ENCODE measurements around the gene EEF1AKMT1.

EEF1AKMT1 gene

GRCh38 chr13:20773194-20774080 lies at the start of gene EEF1AKMT1:
Gene EEF1AKMT1, minus strand, starts transcription at chr13:20773961. Its CDS starts 16,363 bp downstream, at chr13:20757598.
- peak within 1 kb of the TSS; percentile 97 for H3K27ac ChIP-seq
- DNase-seq: peak; percentile 97
- no peaks in the 10 kb centered on the region for H3K27me3 ChIP-seq (ENCODE audit: insufficient read depth, low read depth, severe bottlenecking)
- peaks cover 4% of the 10 kb centered on the region; the same call in 1 of the 2 replicates for H3K36me3 ChIP-seq
- H3K4me3 ChIP-seq (ENCODE audit: low read depth, low read length): peak within 1 kb of the TSS; percentile 79
- TF ChIP-seq CTCF (IDR thresholded peaks at IDR 0.05; ENCODE audit: low read depth, low read length): 0 out of 2 replicates have a peak, but pooled peaks have one; percentile 5
- H3K9me3 ChIP-seq (ENCODE audit: severe bottlenecking): no peaks in the 10 kb centered on the region

- Histone ChIP-seq H3K36me3 (peaks cover 6% of the 10 kb centered on the region), H3K27ac (no peak overlapping the region), H3K27me3 (ENCODE audit: insufficient read depth, low read depth, severe bottlenecking) (no peaks in the 10 kb centered on the region), H3K4me3 (ENCODE audit: low read depth, low read length) (no peak overlapping the region), H3K9me3 (ENCODE audit: severe bottlenecking) (no peaks in the 10 kb centered on the region)
- no peak for TF ChIP-seq CTCF (IDR thresholded peaks at IDR 0.05; ENCODE audit: low read depth, low read length)
- no peak for DNase-seq
Measured at GRCh38 chr13:20823071-20823470, 49.3 kb upstream of the EEF1AKMT1 start.

GRCh38 chr13:20822406-20822805 lies 48.6 kb upstream of the EEF1AKMT1 start:
- Histone ChIP-seq H3K27ac (no peak overlapping the region), H3K4me3 (ENCODE audit: low read depth, low read length) (no peak overlapping the region), H3K27me3 (ENCODE audit: insufficient read depth, low read depth, severe bottlenecking) (no peaks in the 10 kb centered on the region), H3K36me3 (peaks cover 9% of the 10 kb centered on the region), H3K9me3 (ENCODE audit: severe bottlenecking) (no peaks in the 10 kb centered on the region)
- no peak for DNase-seq
- no peak for TF ChIP-seq CTCF (IDR thresholded peaks at IDR 0.05; ENCODE audit: low read depth, low read length)

GRCh38 chr13:20819715-20820114 lies 46.0 kb upstream of the EEF1AKMT1 start:
- Histone ChIP-seq H3K27ac (no peak overlapping the region), H3K27me3 (ENCODE audit: insufficient read depth, low read depth, severe bottlenecking) (no peaks in the 10 kb centered on the region), H3K4me3 (ENCODE audit: low read depth, low read length) (no peak overlapping the region), H3K36me3 (peaks cover 11% of the 10 kb centered on the region), H3K9me3 (ENCODE audit: severe bottlenecking) (no peaks in the 10 kb centered on the region)
- TF ChIP-seq CTCF (IDR thresholded peaks at IDR 0.05; ENCODE audit: low read depth, low read length): no peak
- no peak for DNase-seq

GRCh38 chr13:20815464-20815863 lies 41.7 kb upstream of the EEF1AKMT1 start:
- H3K27ac ChIP-seq: no peak overlapping the region
- no peaks in the 10 kb centered on the region for H3K27me3 ChIP-seq (ENCODE audit: insufficient read depth, low read depth, severe bottlenecking)
- no peaks in the 10 kb centered on the region for H3K9me3 ChIP-seq (ENCODE audit: severe bottlenecking)
- DNase-seq: no peak
- peaks cover 25% of the 10 kb centered on the region for H3K36me3 ChIP-seq
- H3K4me3 ChIP-seq (ENCODE audit: low read depth, low read length): no peak overlapping the region
- no peak for TF ChIP-seq CTCF (IDR thresholded peaks at IDR 0.05; ENCODE audit: low read depth, low read length)
